ENCODE data around the gene TRIM41.
"Not testable (repeated sequence)": the region's sequence is repeated elsewhere in the genome, so short reads cannot be mapped to it uniquely, and the experiment has no call there.

The TRIM41 gene

GRCh38 chr5:181193656-181194055 lies 29.4 kb upstream of the TRIM41 start:
- DNase-seq (ENCODE audit: low spot score) = no peak

- DNase-seq (ENCODE audit: low spot score) = no peak
Observed at GRCh38 chr5:181194489-181195248, 28.4 kb upstream of the TRIM41 start.

GRCh38 chr5:181195249-181195761 lies 27.8 kb upstream of the TRIM41 start:
- DNase-seq (ENCODE audit: low spot score) = no peak

- DNase-seq (ENCODE audit: low spot score) = no peak
Observed at GRCh38 chr5:181197326-181197951, 25.6 kb upstream of the TRIM41 start.

GRCh38 chr5:181198106-181198685 lies 24.9 kb upstream of the TRIM41 start:
- DNase-seq (ENCODE audit: low spot score) = no peak

GRCh38 chr5:181198905-181199519 lies 24.1 kb upstream of the TRIM41 start:
- no peak for DNase-seq (ENCODE audit: low spot score)

- DNase-seq (ENCODE audit: low spot score) = no peak
Observed at GRCh38 chr5:181199881-181200638, 23.0 kb upstream of the TRIM41 start.

- no peak for DNase-seq (ENCODE audit: low spot score)
Observed at GRCh38 chr5:181200816-181201215, 22.3 kb upstream of the TRIM41 start.

GRCh38 chr5:181203093-181203711 lies 19.9 kb upstream of the TRIM41 start:
- DNase-seq (ENCODE audit: low spot score) = no peak

- DNase-seq (ENCODE audit: low spot score) = no peak
Observed at GRCh38 chr5:181203777-181204112, 19.3 kb upstream of the TRIM41 start.

- DNase-seq (ENCODE audit: low spot score) = no peak
Observed at GRCh38 chr5:181204113-181204825, 18.8 kb upstream of the TRIM41 start.

GRCh38 chr5:181204826-181205760 lies 18.0 kb upstream of the TRIM41 start, which contains the start of gene TRIM7:
Gene TRIM7 (minus strand): TSS chr5:181205196. CDS start chr5:181205110, 86 bp downstream.
- DNase-seq (ENCODE audit: low spot score) = no peak

GRCh38 chr5:181205761-181206649 lies 17.1 kb upstream of the TRIM41 start:
- DNase-seq (ENCODE audit: low spot score) = no peak

- peak; percentile 84 for DNase-seq (ENCODE audit: low spot score)
Observed at GRCh38 chr5:181207214-181207959, 15.7 kb upstream of the TRIM41 start.

- DNase-seq (ENCODE audit: low spot score) = no peak
Observed at GRCh38 chr5:181207960-181208253, 15.2 kb upstream of the TRIM41 start.

- not testable (repeated sequence) for DNase-seq (ENCODE audit: low spot score)
Observed at GRCh38 chr5:181209006-181209405, 14.1 kb upstream of the TRIM41 start.

- DNase-seq (ENCODE audit: low spot score) = not testable (repeated sequence)
Observed at GRCh38 chr5:181210148-181210547, 12.9 kb upstream of the TRIM41 start.

- not testable (repeated sequence) for DNase-seq (ENCODE audit: low spot score)
Observed at GRCh38 chr5:181210698-181211097, 12.4 kb upstream of the TRIM41 start.

All from left forelimb (tissue), 1 donor.